Esophagus muscularis mucosa (tissue), 2 donors: ENCODE measurements around the gene SLC6A18.

Source experiments
- POLR2A ChIP-seq: fragments of 450-650 bp; IDR thresholded peaks from one replicate; pipeline ENCODE4 v1.6.1; 2017; ENCODE audit warnings: antibody characterized with exemption, moderate library complexity, mild to moderate bottlenecking, low read depth
- POLR2AphosphoS5 ChIP-seq, 2 donors: sonication (generic); formaldehyde crosslinking; IDR thresholded peaks; one replicate each; pipeline ENCODE4 v1.6.1; 2017; ENCODE audit warnings: antibody characterized with exemption in 2 of 2

DNA sequence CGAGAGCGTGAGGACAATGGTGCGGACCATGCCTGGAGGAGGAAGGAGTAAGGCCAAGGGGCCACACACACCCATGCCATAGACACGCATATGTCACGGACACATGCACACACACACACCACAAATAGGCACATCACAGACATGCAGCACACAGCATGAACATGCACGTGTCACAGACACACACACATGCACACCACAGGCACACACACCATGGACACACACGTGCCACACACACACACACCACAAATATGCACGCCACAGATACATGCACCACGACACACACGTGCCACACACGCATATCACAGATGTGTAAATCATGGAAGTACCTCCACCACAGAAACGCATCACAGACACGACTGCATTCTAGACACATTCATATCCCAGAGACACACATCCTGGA, 53.0 kb downstream of the SLC6A18 start:
- TF ChIP-seq POLR2A, result no peak
- no peak for TF ChIP-seq POLR2AphosphoS5 (IDR thresholded peaks at IDR 0.05)
